HG03097 (cell line): ENCODE data around the gene USP6NL.
"Not testable (repeated sequence)": the region's sequence is repeated elsewhere in the genome, so short reads cannot be mapped to it uniquely, and the experiment has no call there.

Experiments
- ATAC-seq: cut with Tn5 transposase; IDR thresholded peaks from one replicate; pipeline ENCODE4 v1.9.1; 2021; ENCODE audit not compliant: unreplicated experiment, low FRiP score

The USP6NL gene

DNA sequence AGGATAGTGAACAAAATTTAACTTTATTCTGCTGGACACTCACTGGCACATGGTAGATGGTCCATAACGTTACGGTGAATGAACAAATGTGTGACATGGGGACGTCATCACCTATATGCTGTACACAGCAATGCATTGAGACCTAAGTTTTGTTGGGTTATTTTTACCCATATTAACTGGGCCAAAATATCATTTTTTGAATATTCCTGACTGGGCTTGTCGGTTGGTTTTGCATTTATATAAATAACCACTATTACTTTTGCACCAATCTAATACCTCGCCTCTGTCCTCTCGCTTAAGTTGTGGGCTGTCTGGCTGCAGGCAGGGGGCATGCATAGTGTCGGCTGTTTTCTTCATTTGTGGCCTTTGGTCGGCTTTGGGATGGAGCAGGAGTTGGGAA lies 161.7 kb downstream of the USP6NL start:
- ATAC-seq = no peak

DNA sequence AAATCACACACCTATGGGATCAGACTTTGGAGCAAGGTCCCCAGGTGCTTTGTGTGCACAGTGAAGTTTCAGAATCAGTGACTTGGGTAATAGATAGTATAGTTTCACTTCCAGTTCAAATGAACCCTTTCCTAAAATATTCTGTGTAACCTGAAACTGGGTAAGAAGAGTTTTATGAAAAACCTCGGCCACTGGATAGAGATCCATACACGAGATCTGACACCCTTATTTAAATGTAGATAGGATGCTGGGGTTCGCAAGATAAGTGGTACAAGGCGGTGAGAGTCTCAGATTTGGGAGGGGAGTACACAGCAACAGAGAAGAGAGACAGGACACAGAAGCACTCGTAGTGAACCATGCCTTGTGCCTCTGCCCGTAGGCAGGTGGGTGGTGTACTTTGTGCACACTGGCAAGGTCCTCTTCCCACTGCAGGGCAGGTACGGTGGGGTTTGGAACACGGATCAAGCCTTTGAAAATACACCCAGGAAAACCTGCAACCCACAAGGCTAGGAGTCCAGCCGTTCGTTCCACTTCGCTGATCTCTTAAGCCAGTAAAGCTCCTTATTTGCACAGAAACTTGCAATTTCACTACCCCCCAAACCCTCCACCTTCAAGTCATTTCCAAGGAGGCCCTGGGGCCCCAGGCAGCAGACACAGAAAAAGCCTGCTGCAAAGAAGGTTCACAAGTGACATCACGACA lies 162.8 kb downstream of the USP6NL start:
- ATAC-seq = peak; percentile 74

DNA sequence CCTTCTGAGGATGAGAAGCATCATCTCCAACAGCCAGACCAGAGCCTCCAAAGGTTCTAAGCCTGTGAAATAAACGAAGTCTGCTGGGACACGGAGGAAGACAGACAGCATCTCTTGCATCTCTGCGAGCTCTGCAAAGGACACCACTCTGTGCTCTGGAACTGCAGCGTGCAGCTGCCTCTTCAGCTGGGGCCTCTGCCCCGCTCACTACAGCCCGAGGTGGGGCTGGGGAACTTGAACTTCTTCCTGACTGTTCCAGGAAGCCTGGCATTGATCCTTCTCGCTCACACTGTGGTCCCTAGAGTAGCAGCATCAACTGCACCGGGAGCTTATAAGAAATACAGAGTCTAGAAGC lies 163.3 kb downstream of the USP6NL start:
- peak; percentile 29 for ATAC-seq

DNA sequence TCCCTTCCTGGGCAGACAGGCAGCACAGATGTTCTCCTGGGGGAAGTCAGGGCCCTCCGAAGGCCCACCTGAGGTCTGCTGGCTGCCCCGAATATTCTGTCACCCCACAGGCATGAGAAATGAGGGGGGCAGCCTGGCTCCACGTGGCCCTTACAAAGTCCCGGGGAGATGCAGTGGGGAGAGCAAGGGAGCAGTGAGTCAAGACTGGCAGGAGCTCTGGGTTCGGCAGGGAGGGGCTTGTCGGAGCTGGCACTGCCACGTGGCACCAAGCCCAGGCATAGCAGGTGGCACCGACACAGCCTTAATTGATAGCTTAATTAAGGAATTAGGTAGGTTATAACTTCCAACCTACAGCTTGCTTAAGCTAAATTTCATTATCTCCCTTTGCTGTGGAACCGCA lies 163.9 kb downstream of the USP6NL start:
- no peak for ATAC-seq

DNA sequence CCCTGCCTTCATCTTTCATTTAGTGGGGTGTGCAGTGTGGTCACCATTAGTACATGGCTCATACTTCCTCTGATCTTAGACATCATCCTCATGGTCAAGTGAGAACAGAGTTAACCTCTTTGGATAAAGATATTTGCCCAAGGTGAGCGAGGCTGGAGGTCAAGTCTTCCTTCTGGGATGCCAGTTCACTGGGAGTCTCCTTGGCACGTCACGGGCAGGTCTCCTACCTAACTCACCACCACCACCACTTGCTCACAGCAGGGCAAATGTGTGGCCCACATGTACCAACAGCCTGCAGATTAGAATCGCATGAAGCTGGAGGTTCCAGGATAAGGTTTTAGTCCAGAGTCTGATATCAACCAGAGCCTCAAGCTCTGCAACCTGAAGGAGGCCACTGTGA lies 164.6 kb downstream of the USP6NL start:
- no peak for ATAC-seq

DNA sequence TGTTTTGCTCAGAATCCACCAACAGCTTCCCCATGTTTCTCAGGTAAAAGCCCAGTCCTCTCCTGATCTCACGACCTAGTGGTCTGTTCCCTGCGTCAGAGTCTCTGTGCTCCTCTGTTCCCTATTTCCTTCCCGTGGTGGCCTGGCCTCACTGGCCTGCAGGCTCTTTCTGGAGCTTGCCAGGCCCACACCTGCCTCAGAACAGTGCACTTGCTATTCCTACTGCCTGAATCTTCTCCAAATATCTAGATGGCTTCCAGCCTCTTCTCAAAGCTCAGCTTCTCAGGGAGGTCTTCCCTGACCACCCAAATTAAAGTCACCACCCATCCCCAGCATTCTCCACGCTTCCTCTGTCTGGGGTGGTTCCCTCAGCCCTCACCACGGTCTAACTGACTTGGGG lies 165.3 kb downstream of the USP6NL start:
- no peak for ATAC-seq

DNA sequence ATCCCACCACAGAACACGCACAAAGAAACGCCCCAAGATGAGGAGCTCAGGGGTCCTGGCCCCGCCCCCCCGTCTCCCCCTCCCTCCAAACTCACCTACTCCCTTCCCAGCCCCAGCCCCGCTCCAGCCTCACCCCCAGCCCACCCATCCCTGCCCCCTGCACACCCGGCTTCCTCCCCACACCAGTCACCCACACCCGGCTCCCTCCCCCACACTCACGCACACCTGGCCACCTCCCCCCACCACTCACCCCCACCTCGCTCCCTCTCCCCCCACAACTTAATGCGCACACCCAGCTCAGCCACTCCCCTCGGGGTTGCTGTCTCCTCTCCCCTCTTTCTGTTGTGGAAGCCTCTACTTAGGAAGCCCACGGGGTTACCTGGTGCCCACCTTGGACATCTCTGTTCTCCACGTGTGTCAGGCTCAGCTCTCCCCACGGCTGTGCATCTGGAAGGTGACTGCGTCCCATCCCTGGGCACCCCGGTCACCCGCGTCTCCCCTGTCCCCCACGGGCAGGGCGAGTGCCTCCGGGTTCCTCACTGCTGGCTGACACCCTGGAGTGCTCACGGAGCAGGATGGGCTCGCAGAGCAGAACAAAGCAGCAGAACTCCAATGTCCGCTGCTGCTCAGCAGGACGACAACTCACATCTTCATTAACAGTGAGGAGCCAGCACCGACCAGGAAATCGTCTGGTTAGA lies 166.8 kb downstream of the USP6NL start:
- ATAC-seq = no peak

DNA sequence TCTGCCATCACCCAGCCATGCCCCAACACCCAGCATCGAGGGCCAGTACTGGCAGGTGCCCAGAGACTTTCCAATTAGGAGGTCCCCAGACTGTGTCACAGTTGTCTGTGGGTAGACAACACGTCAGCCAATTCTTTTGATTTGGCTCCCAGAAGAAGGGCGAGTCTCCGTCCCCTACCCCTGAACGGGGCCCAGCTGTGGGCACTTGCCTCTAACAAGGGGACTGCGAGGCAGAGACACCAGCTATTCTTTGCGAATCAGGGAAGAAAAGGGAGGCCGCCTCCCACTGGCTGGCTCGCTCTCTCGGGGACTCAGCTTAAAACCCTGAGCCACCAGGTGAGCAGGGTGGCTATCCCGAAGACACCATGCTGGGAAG lies 167.3 kb downstream of the USP6NL start:
- ATAC-seq = no peak

DNA sequence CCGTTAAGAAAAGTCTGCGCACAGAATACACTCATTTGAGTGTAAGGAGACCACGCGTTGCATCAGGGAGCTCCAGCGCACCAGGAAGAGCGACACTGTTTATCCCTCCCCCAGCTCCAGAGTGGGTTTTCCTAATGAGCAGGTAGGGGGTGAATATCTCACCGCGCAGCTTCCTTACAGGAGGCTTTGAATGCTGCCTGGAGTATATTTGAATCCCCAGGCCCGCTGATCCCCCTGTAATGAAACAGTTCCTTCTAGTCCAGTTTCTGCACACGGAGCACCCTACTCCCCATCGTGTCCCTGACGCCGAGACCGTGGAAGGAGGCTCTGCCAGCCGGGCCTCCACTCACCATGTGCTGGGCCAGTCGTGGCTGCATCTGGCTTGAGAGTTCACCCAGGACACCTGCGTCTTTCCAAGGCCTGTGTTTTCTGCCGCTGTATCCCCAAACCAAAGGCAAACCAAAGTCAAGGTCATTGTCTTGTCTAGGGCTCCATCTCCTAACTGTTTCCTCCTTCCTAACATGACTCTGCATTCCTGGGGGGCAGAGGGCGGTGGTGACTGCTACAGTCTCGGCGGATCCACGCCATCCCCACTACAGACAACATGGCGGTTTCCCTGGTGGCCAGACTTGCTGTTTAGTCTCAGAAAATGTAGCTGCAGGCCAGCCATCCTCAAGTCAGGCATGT lies 167.8 kb downstream of the USP6NL start:
- no peak for ATAC-seq

DNA sequence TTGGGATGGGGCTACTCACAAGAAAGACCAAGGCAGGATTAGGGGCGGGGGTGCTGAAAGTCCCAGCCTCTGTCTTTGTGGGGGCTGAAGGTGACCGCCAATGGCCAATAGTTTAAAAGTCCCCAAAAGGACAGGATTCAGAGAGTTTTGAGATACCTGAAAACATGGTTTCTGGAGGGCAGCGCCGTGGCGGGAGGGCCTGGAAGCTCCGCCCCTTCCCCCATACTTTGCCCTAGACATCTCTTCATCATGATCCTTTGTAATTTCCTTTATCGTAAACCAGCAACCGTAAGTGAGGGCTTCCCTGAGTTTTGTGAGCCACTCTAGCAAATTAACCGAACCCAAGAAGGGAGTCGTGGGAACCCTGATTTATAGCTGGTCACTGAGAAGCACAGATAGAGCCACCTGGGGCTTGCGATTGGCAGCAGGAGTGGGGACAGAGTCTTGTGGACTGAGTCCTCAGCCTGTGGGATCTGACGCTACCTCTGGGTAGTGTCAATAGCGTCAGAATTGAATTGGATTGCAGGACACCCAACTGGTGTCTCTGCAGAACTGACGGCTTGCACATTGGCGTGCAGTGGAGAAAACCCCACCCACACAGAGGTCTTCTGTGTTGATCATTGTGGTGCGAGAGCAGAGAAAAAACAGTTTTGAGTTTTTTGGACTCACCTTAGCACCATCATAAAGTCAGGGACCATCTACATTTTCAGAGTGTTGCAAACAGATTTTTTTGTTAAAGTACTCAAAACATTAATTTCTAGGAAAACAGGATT lies 169.3 kb downstream of the USP6NL start:
- ATAC-seq = no peak

DNA sequence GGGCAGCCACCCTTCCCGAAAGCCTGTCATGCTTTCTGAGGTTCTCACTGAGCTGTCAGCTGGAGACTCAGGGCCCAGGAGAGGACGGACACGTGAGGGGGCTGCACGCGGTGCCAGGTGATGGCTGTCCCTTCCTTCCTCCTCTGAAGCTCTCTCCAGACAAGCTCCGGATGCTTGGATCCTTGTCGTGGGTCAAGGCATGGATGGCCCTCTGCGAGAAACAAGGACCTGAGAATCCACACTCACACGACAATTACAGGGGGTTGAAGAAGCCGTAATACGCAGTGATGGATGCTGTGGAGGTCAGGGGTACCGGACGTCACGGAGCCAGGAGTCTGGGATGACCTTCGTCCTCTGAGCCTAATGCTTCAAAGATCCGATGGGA lies 170.3 kb downstream of the USP6NL start:
- ATAC-seq = no peak

DNA sequence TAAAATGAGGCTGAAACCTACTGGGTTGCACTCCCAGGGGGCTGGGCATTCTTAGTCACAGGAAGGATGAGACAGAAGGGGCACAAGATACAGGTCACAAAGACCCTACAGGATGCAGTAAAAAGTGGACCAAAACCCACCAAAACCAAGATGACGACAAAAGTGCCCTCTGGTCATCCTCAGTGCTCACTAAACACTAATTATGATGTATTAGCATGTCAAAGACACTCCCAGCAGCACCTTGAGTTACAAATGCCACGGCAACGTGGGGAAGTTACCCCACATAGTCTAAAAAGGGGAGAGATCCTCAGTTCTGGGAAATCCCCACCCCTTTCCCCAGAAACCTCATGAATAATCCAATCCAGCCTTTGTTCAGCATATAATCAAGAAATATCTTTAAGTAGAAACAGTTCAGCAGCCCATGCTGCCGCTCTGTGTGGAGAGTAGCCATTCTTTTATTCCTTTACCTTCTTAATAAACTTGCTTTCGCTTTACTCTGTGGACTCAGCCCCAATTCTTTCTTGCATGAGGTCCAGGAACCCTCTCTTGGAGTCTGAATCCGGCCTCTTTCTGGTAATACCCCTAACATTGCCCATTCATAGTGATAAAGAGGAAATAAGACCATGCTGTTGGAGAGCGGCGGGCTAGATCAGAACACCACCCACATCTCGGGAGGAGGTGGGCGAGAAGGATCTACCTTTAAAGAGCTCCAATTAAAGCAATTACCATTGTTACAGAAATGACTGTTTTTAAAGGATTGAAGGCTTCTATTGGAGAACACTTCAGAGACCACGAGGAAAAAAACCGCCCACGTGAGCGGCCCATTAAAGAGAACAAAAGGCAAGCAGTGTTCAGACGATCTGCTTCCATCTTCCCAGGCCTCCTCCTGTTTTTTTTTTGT lies 170.9 kb downstream of the USP6NL start:
- no peak for ATAC-seq

DNA sequence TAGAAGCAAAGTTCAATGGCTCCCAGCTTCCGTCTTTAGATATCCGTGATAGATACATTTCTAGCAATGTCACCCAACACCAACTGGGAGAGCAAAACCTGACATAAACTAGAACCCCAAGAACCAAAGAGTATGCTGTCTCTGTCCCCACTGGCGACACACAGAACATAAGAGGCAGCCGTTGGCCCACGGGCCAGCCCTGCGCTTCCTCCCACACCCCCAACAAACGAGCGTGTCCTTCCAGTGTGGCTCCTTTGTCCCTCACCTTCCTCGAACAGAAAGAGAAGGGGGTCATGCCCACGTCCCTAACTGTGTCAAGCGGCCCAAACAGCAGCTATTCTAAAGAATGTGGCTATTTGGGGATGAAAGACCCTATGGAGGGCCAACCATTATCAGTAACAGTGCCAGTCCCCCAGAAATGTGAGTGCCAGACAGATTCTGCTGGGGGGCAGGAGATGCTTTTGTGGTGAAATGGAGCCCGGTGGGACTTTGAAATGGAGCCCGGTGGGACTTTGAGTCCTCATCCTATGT lies 171.9 kb downstream of the USP6NL start:
- ATAC-seq = no peak

DNA sequence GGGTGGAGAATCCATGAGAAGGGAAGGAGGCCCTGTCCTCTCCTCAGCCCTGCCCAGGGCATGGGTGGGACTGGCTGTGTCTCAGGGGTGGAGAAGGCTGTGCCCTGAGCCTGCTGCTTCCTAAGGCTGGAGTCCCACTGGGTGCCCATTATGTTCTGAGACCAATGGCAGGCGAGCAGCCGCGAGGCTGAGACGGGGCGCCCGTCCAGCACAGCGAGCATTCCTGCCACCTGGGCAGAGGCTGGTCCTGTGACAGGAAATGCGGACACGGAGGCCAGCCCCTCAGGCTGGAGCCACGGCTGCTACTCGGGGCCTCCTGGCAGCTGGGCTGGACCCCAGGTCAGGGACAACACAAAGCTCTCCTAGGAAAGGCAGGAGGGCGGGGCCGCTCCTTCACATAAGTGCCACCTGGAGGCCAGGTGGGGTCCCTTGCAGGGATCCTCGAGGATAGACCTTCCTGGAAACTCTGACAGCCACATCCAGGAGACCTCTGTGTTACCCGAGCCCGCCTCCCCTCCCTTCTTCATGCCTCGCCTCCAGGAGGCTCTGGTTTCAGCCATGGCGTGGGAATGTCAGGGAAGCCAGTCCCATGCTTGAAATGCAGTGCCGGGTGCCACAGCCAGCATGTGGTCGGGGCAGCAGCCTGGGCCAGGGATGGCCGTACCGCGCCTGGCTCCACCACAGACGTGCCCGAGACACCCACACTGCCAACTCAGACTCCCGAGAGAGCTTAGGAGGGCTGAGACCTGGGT lies 173.9 kb downstream of the USP6NL start:
- ATAC-seq = no peak

DNA sequence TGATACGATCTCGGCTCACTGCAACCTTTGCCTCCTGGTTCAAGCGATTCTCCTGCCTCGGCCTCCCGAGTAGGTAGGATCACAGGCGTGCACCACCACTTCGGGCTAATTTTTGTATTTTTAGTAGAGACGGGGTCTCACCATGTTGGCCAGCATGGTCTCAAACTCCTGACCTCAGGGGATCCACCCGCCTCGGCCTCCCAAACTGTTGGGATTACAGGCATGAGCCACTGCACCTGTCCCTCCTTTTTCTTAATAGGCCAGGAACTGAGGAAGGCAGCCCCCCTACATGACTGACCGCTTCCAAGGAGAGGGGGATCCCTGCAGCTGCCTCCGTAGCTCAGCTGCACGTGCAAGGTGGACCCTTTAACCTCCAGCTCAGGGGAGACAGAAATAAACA lies 175.0 kb downstream of the USP6NL start:
- not testable (repeated sequence) for ATAC-seq

DNA sequence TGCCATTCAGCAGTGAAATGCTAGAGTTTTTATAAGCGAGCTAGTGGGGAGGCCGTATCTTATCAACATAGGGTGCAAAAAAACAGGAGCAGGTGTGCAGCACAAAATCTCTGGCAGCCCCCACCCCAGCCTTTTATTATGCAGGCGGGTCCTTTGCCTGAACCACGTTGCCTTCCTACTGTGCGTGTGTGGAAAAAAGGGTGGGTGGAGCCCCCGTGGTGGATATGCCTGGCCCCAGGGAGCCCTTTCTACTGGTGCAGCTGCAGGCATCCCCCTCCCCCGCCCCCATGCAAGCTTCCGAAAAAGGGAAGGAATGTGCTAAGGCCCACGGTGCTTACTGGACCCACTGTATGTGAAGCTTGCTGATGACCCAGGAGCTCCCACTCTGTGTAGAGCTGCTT lies 175.9 kb downstream of the USP6NL start:
- ATAC-seq = no peak

DNA sequence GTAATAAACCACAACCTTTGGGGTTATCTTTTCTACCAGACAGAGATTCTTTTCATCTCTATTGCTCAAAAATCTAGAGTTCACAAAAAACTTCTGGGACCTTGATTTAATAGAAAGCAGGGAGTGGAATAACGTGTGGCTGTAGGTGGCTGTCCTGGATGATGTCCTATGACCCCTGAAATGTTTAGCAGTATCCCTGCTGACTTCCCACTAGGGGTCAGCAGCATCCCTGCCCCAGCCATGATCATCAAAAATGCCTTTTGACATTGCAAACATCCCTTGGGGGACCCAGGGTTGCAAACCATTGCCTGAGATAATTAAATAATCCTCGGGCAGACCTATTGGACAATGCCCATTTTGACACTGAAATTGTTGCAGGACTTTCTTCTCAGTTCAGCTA lies 177.1 kb downstream of the USP6NL start:
- no peak for ATAC-seq

DNA sequence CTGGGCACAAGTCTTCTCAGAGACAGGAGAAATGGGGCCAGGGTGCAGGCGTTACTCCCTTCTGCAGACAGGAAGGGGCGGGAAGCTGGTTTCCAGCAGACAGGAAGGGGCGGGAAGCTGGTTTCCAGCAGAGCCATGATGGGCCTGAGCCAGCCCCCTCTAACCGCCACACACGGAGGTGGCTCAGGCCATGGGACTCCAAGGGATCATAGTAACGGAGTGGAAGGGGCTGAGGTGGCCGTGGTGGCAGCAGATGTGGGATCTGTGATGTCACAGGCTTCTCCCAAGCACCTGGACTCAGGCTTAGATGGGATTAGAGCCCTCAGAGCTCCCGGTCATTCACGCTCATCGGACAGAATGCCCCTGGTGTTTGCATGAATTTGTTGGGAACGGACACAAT lies 177.8 kb downstream of the USP6NL start:
- no peak for ATAC-seq

DNA sequence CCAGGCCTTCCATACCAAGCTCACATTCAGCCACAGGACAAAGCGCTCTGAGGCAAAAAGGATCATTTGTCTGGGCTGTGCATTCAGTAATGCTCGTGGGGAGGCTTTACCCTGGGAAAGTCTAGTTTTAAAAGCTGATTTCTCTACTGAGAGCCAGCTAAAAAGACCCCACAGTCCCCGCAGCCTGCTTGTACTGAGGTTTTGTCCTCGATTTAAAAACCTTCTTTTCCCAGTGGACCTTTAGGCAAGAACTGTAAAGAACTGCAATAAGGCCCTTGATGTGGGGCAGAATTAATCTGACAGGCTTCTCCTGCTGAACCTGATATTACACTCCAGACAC lies 180.3 kb downstream of the USP6NL start:
- ATAC-seq = no peak
